Erythroblast (primary cell): Measurements from ENCODE around the gene TMEM269.
"Not testable (repeated sequence)": the region's sequence is repeated elsewhere in the genome, so short reads cannot be mapped to it uniquely, and the experiment has no call there.

Source experiments
- GATA1 ChIP-seq: IDR thresholded peaks from 2 replicates; pipeline ENCODE4 v1.6.1; 2011; ENCODE audit warnings: low read depth, mild to moderate bottlenecking, control low read depth, low read length, moderate library complexity
- POLR2A ChIP-seq: IDR thresholded peaks from 2 replicates; pipeline ENCODE4 v1.6.1; 2011; ENCODE audit warnings: mild to moderate bottlenecking, low read length

- TF ChIP-seq POLR2A, GATA1: not testable (repeated sequence)
Measured at GRCh38 chr1:42751511-42752070, 33.2 kb upstream of the TMEM269 start.
